Dedifferentiated amniotic fluid mesenchymal stem cell (primary cell): ENCODE measurements around the gene CES2.
"Not testable (repeated sequence)": the region's sequence is repeated elsewhere in the genome, so short reads cannot be mapped to it uniquely, and the experiment has no call there.

Experiments used
- DNase-seq: peaks from one replicate; pipeline ENCODE4 v3.0.0-alpha.2; 2016; ENCODE audit errors: extremely low spot score

Gene CES2

DNA sequence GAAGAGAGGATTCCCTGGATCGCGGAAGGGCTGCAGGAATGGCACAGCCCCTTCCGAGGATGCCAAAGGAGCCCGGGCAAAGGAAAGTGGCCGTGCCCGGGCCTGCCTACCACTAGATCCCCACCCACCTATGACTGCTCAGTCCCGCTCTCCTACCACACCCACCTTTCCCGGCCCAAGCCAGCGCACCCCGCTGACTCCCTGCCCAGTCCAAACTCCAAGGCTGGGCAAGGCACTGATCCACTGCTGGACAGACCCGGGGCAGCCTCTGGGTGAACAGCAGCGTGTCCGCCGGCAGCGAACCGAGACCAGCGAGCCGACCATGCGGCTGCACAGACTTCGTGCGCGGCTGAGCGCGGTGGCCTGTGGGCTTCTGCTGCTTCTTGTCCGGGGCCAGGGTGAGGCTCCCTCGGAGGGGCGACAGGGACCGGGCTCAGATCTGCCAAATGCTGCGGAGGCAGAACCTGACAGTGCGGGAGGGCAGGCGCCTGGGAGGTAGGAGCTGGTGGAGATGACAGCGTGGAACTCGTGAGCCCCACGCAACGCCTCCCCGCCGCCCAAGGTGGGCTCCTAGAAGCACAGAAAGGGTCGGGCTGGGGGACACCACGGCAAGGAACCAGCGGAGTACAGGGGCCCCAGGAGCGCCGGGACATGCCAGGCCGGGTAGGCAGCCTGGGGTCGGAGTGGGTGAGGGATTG lies at the start of gene CES2:
Gene CES2 (plus strand): TSS at position 203 of the 698 bp plus-strand sequence. CDS start 120 bp downstream, at position 323.
- peak; percentile 33 for DNase-seq

GRCh38 chr16:66886321-66886720 lies 49.0 kb upstream of the CES2 start:
- DNase-seq = peak; percentile 70

DNA sequence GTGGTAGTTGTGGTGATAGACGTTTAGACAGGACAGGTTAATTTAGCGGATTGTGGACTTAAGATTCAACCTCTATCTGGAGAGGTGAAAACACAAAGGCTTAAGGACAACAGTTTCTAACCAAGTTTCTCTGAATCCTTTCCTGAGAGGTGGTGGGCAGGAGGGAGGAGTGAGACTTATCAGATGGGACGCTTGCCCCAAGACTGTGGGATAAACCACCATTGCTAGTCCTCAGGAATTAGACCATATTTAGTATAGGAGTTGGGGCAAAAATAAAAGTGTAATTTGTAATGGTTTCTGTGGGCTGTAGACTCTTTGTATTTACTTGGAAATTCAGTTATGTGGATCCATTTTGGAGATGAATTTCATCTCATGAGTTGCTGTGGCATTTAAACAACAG lies 48.4 kb upstream of the CES2 start:
- no peak for DNase-seq

GRCh38 chr16:66888647-66889615 lies 46.4 kb upstream of the CES2 start:
- DNase-seq = no peak

DNA sequence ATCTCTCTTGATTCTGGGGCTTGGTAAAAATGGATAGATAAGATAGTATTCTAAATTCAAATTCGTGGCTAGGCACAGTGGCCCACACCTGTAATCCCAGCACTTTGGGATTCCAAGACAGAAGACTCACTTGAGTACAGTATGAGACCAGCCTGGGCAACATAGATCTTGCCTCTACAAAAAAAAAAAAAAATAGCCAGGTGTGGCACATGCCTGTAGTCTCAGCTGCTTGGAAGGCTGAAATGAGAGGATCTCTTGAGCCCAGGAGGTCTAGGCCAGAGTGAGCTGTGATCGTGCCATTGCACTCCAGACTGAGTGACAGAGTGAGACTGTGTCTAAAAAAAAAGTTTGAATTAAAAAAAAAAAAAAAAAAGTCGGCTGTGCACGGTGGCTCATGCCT lies 45.7 kb upstream of the CES2 start:
- DNase-seq = no peak

- no peak for DNase-seq
These were observed 44.5 kb upstream of the CES2 start for GRCh38 chr16:66890799-66891198.

- no peak for DNase-seq
These were observed 44.0 kb upstream of the CES2 start for GRCh38 chr16:66891360-66891759.

- DNase-seq = no peak
These were observed 43.5 kb upstream of the CES2 start for GRCh38 chr16:66891797-66892196.

GRCh38 chr16:66894055-66894454 lies 41.3 kb upstream of the CES2 start:
- no peak for DNase-seq

- peak; percentile 73 for DNase-seq
These were observed 40.2 kb upstream of the CES2 start for GRCh38 chr16:66894948-66895688.

DNA sequence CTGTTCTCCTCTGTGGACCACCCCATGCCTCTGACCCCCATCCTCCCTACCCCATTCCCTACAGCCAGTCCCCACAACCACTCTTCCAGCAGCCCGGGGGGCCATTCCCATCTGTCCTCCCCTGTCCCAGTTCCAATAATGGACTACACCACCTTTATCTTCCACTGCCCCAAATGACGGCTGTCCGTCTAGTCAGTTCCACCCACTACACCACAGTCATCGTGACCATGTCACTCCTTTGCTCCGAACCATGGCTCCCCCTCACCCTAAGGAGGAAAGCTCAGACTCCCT lies 39.7 kb upstream of the CES2 start:
- no peak for DNase-seq

GRCh38 chr16:66895999-66896398 lies 39.3 kb upstream of the CES2 start:
- DNase-seq = no peak

DNA sequence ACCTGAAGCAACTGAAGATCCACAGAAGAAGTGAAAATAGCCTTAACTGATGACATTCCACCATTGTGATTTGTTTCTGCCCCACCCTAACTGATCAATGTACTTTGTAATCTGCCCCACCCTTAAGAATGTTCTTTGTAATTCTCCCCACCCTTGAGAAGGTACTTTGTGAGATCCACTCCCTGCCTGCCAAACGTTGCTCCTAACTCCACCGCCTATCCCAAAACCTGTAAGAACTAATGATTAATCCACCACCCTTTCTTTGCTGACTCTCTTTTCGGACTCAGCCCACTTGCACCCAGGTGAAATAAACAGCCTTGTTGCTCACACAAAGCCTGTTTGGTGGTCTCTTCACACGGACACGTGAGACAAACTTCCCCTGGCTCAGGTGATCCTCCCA lies 38.6 kb upstream of the CES2 start:
- DNase-seq = not testable (repeated sequence)

GRCh38 chr16:66898207-66898606 lies 37.1 kb upstream of the CES2 start:
- DNase-seq = no peak

GRCh38 chr16:66898933-66899309 lies 36.4 kb upstream of the CES2 start:
- DNase-seq = no peak

GRCh38 chr16:66899310-66899944 lies 35.9 kb upstream of the CES2 start:
- peak; percentile 31 for DNase-seq

- peak; percentile 33 for DNase-seq
These were observed 35.2 kb upstream of the CES2 start for GRCh38 chr16:66899945-66900710.

GRCh38 chr16:66900721-66901441 lies 34.4 kb upstream of the CES2 start:
- no peak for DNase-seq

DNA sequence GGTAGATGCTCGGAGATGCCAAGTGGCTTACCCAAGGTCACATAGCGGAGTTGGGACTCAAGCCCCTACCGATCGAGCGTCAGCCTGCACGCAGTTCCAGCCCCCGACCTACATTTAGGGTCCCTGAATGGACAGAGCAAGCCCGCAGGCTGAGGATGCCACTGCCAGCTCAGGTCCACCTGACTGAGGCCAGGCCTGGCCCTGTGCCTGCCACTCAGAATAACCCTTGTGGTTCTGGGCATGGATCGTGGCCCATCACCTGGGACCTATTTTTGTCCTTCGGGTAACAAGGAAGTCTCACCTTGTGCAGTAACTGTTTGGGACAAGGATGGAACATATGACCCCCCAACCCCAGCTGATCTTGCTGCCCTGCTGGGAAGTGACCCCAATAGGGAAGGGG lies 33.7 kb upstream of the CES2 start:
- DNase-seq = no peak
